ENCODE data around the gene SETDB1. TPM values are rescaled to one million over a fixed set of nuclear protein-coding genes. Genes with fewer than 3 reads are reported as not detected.
A peak's percentile ranks its signal among the peaks of the same experiment; 100 is the strongest.

The SETDB1 gene
- total and polyA plus RNA-seq, 7 donors, result 5.5 to 36.0 (median 24.5) TPM

GRCh38 chr1:151007853-151008243, 81.7 kb downstream of the SETDB1 start:
- DNase-seq, result no peak
- Histone ChIP-seq H3K27ac (peak overlapping the region; percentile 85 to 93 (median 88)), H3K36me3 (no peaks in the 10 kb centered on the region), H3K9me3 (no peaks in the 10 kb centered on the region), H3K27me3 (no peaks in the 10 kb centered on the region), H3K4me1 (peaks cover 0 to 73% (median 58%) of the 10 kb centered on the region in 4 donors), H3K4me3 (peak overlapping the region; percentile 70 to 84 (median 82))
- TF ChIP-seq CTCF (IDR thresholded peaks at IDR 0.05) (no peak), POLR2AphosphoS5 (IDR thresholded peaks at IDR 0.05) (no peak)
- intact Hi-C loops (cut with DNase I), result no loop called here
- 5 to 22% methylated on average over 4 of the region's 4 CpGs for WGBS, 2 donors

- DNase-seq, result peak; percentile 98
- Histone ChIP-seq H3K4me1 (peaks cover 0 to 73% (median 58%) of the 10 kb centered on the region in 4 donors), H3K27me3 (no peaks in the 10 kb centered on the region), H3K9me3 (no peaks in the 10 kb centered on the region), H3K4me3 (peak within 1 kb of the TSS; percentile 70 to 84 (median 82)), H3K27ac (peak within 1 kb of the TSS; percentile 85 to 93 (median 88)), H3K36me3 (no peaks in the 10 kb centered on the region)
- intact Hi-C loops (cut with DNase I), result no loop called here
- 0 to 1% methylated on average over 69 of the region's 69 CpGs for WGBS, 2 donors
- TF ChIP-seq EP300 (IDR thresholded peaks at IDR 0.05) (peak in 1 of 4 donors; percentile 48), POLR2A (IDR thresholded peaks at IDR 0.05) (peak; percentile 17 to 37), POLR2AphosphoS5 (IDR thresholded peaks at IDR 0.05) (peak; percentile 74 to 87 (median 84)), CTCF (IDR thresholded peaks at IDR 0.05) (no peak)
Observed at GRCh38 chr1:151008244-151009205, 82.4 kb downstream of the SETDB1 start, which contains the start of gene PRUNE1. Gene PRUNE1, plus strand, starts transcription at chr1:151008449. Its CDS starts 184 bp downstream, at chr1:151008633.

GRCh38 chr1:151009206-151009587, 83.0 kb downstream of the SETDB1 start:
- H3K27ac ChIP-seq, result peak overlapping the region; percentile 85 to 93 (median 88)
- H3K9me3 ChIP-seq, result no peaks in the 10 kb centered on the region
- WGBS, 2 donors, result 24 to 61% methylated on average over 3 of the region's 3 CpGs
- peaks cover 0 to 73% (median 58%) of the 10 kb centered on the region in 4 donors for H3K4me1 ChIP-seq
- H3K27me3 ChIP-seq, result no peaks in the 10 kb centered on the region
- H3K4me3 ChIP-seq, result peak overlapping the region; percentile 70 to 84 (median 82)
- DNase-seq, result no peak
- no peak for TF ChIP-seq POLR2A (IDR thresholded peaks at IDR 0.05)
- no peak for TF ChIP-seq EP300 (IDR thresholded peaks at IDR 0.05)
- TF ChIP-seq CTCF (IDR thresholded peaks at IDR 0.05), result no peak
- no peak for TF ChIP-seq POLR2AphosphoS5 (IDR thresholded peaks at IDR 0.05)
- intact Hi-C loops (cut with DNase I), result no loop called here
- no peaks in the 10 kb centered on the region for H3K36me3 ChIP-seq

GRCh38 chr1:151009674-151010345, 83.6 kb downstream of the SETDB1 start:
- H3K4me1 ChIP-seq, result peaks cover 0 to 67% (median 54%) of the 10 kb centered on the region in 4 donors
- peak overlapping the region; percentile 85 to 93 (median 88) for H3K27ac ChIP-seq
- intact Hi-C loops (cut with DNase I), result no loop called here
- H3K36me3 ChIP-seq, result no peaks in the 10 kb centered on the region
- no peaks in the 10 kb centered on the region for H3K27me3 ChIP-seq
- TF ChIP-seq POLR2A (IDR thresholded peaks at IDR 0.05) (no peak), CTCF (IDR thresholded peaks at IDR 0.05) (no peak), EP300 (IDR thresholded peaks at IDR 0.05) (no peak), POLR2AphosphoS5 (IDR thresholded peaks at IDR 0.05) (no peak)
- 94 to 96% methylated on average over 8 of the region's 8 CpGs for WGBS, 2 donors
- H3K9me3 ChIP-seq, result no peaks in the 10 kb centered on the region
- H3K4me3 ChIP-seq, result no peak overlapping the region
- no peak for DNase-seq

Data from sigmoid colon (tissue), 7 donors.